ENCODE results near the gene TENM3.

TENM3 gene

GRCh38 chr4:182370491-182370890 is 127.3 kb downstream of the TENM3 start:
- Histone ChIP-seq H3K4me3 (ENCODE audit: low read length) (no peak overlapping the region), H4K20me1 (ENCODE audit: control insufficient read depth, insufficient read depth, low read depth, low read length) (no peaks in the 10 kb centered on the region), H3K9me3 (ENCODE audit: control insufficient read depth, insufficient read depth, low read length) (no peaks in the 10 kb centered on the region), H3F3A (ENCODE audit: control insufficient read depth, insufficient read depth) (no peaks in the 10 kb centered on the region), H3K4me2 (ENCODE audit: low read length) (no peak overlapping the region), H3K4me1 (ENCODE audit: control insufficient read depth, low read length) (no peaks in the 10 kb centered on the region), H3K36me3 (ENCODE audit: control insufficient read depth, low read length) (no peaks in the 10 kb centered on the region), H3K27ac (ENCODE audit: low read depth, low read length) (no peak overlapping the region), H3K27me3 (ENCODE audit: control insufficient read depth, low read length) (no peaks in the 10 kb centered on the region), H3K79me2 (ENCODE audit: control insufficient read depth, low read length) (no peaks in the 10 kb centered on the region), H3K9me2 (replicated peaks; ENCODE audit: control insufficient read depth, low read length) (no peaks in the 10 kb centered on the region)
- TF ChIP-seq CTCF (IDR thresholded peaks at IDR 0.05; ENCODE audit: low read depth, low read length, poor library complexity, severe bottlenecking) (no peak), EZH2phosphoT487 (IDR thresholded peaks at IDR 0.05; ENCODE audit: borderline replicate concordance, low read length) (no peak)

DNA sequence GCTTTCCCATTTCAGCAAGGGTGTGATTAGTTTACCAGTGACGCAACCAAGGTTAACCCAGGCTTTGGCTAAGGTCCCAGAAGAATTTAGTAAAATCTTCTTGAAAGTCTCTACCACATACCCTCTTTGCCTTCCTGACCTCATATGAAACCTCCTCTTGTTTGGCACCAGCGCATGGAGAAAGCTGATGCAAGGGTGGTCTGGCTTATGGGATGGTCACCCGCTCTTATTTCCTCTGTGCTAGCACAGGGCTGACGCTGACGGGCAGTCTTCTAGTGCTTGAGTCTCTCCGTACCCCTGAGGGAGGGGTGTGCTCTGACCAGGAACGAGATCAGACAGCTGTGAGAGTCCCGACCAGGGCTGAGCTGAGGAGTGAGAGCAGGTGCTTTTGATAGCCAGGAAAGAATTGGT is 137.6 kb downstream of the TENM3 start:
- no peaks in the 10 kb centered on the region for H3K36me3 ChIP-seq (ENCODE audit: control insufficient read depth, low read length)
- no peak overlapping the region for H3K27ac ChIP-seq (ENCODE audit: low read depth, low read length)
- H3K4me1 ChIP-seq (ENCODE audit: control insufficient read depth, low read length): no peaks in the 10 kb centered on the region
- no peaks in the 10 kb centered on the region for H3F3A ChIP-seq (ENCODE audit: control insufficient read depth, insufficient read depth)
- H3K4me3 ChIP-seq (ENCODE audit: low read length): no peak overlapping the region
- H3K79me2 ChIP-seq (ENCODE audit: control insufficient read depth, low read length): no peaks in the 10 kb centered on the region
- no peak overlapping the region for H3K4me2 ChIP-seq (ENCODE audit: low read length)
- no peaks in the 10 kb centered on the region for H3K9me3 ChIP-seq (ENCODE audit: control insufficient read depth, insufficient read depth, low read length)
- H4K20me1 ChIP-seq (ENCODE audit: control insufficient read depth, insufficient read depth, low read depth, low read length): no peaks in the 10 kb centered on the region
- TF ChIP-seq EZH2phosphoT487 (IDR thresholded peaks at IDR 0.05; ENCODE audit: borderline replicate concordance, low read length) (no peak), CTCF (IDR thresholded peaks at IDR 0.05; ENCODE audit: low read depth, low read length, poor library complexity, severe bottlenecking) (no peak)
- no peaks in the 10 kb centered on the region for H3K9me2 ChIP-seq (replicated peaks; ENCODE audit: control insufficient read depth, low read length)
- H3K27me3 ChIP-seq (ENCODE audit: control insufficient read depth, low read length): no peaks in the 10 kb centered on the region

DNA sequence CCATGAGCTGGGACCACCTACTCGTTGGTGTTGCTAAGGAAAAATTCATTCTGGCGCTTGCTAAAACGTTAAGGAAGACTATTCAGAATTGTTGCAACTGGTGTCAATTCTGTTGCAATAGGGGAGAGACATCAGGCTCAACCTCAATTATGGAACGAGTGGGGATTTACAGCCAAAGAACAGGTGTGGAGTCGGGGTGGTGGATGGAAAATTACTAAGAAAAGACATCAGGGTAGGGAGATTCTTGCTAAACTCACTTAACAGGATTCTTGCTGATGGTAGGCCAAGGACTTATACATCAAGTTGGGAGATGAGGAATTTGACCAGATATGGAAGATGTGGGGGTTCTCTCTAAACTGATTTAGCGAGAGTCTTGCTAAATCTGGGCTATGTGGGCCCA is 139.7 kb downstream of the TENM3 start:
- no peaks in the 10 kb centered on the region for H3K36me3 ChIP-seq (ENCODE audit: control insufficient read depth, low read length)
- no peaks in the 10 kb centered on the region for H3K4me1 ChIP-seq (ENCODE audit: control insufficient read depth, low read length)
- no peak overlapping the region for H3K27ac ChIP-seq (ENCODE audit: low read depth, low read length)
- no peaks in the 10 kb centered on the region for H3K9me2 ChIP-seq (replicated peaks; ENCODE audit: control insufficient read depth, low read length)
- TF ChIP-seq CTCF (IDR thresholded peaks at IDR 0.05; ENCODE audit: low read depth, low read length, poor library complexity, severe bottlenecking) (no peak), EZH2phosphoT487 (IDR thresholded peaks at IDR 0.05; ENCODE audit: borderline replicate concordance, low read length) (no peak)
- H3K27me3 ChIP-seq (ENCODE audit: control insufficient read depth, low read length): no peaks in the 10 kb centered on the region
- H3K4me3 ChIP-seq (ENCODE audit: low read length): no peak overlapping the region
- no peaks in the 10 kb centered on the region for H3F3A ChIP-seq (ENCODE audit: control insufficient read depth, insufficient read depth)
- H3K4me2 ChIP-seq (ENCODE audit: low read length): no peak overlapping the region
- H3K9me3 ChIP-seq (ENCODE audit: control insufficient read depth, insufficient read depth, low read length): no peaks in the 10 kb centered on the region
- H3K79me2 ChIP-seq (ENCODE audit: control insufficient read depth, low read length): no peaks in the 10 kb centered on the region
- H4K20me1 ChIP-seq (ENCODE audit: control insufficient read depth, insufficient read depth, low read depth, low read length): no peaks in the 10 kb centered on the region

- no peaks in the 10 kb centered on the region for H3K4me1 ChIP-seq (ENCODE audit: control insufficient read depth, low read length)
- H3K4me3 ChIP-seq (ENCODE audit: low read length): no peak overlapping the region
- H4K20me1 ChIP-seq (ENCODE audit: control insufficient read depth, insufficient read depth, low read depth, low read length): no peaks in the 10 kb centered on the region
- no peak overlapping the region for H3K27ac ChIP-seq (ENCODE audit: low read depth, low read length)
- H3K27me3 ChIP-seq (ENCODE audit: control insufficient read depth, low read length): no peaks in the 10 kb centered on the region
- H3K9me2 ChIP-seq (replicated peaks; ENCODE audit: control insufficient read depth, low read length): no peaks in the 10 kb centered on the region
- H3K9me3 ChIP-seq (ENCODE audit: control insufficient read depth, insufficient read depth, low read length): no peaks in the 10 kb centered on the region
- H3F3A ChIP-seq (ENCODE audit: control insufficient read depth, insufficient read depth): no peaks in the 10 kb centered on the region
- H3K79me2 ChIP-seq (ENCODE audit: control insufficient read depth, low read length): no peaks in the 10 kb centered on the region
- H3K36me3 ChIP-seq (ENCODE audit: control insufficient read depth, low read length): no peaks in the 10 kb centered on the region
- no peak for TF ChIP-seq EZH2phosphoT487 (IDR thresholded peaks at IDR 0.05; ENCODE audit: borderline replicate concordance, low read length)
- no peak for TF ChIP-seq CTCF (IDR thresholded peaks at IDR 0.05; ENCODE audit: low read depth, low read length, poor library complexity, severe bottlenecking)
- H3K4me2 ChIP-seq (ENCODE audit: low read length): no peak overlapping the region
Measured at GRCh38 chr4:182384631-182385091, 141.5 kb downstream of the TENM3 start.
